NCI-H2196 (cell line): ENCODE data around the gene UBQLN1.
A peak's percentile ranks its signal among the peaks of the same experiment; 100 is the strongest.
"Not testable (repeated sequence)": the region's sequence is repeated elsewhere in the genome, so short reads cannot be mapped to it uniquely, and the experiment has no call there.

Experiments used
- DNase-seq: peaks from one replicate; lab custom pipeline; 2025; ENCODE audit not compliant: unreplicated experiment; lab: John Stamatoyannopoulos, UW

The UBQLN1 gene

DNA sequence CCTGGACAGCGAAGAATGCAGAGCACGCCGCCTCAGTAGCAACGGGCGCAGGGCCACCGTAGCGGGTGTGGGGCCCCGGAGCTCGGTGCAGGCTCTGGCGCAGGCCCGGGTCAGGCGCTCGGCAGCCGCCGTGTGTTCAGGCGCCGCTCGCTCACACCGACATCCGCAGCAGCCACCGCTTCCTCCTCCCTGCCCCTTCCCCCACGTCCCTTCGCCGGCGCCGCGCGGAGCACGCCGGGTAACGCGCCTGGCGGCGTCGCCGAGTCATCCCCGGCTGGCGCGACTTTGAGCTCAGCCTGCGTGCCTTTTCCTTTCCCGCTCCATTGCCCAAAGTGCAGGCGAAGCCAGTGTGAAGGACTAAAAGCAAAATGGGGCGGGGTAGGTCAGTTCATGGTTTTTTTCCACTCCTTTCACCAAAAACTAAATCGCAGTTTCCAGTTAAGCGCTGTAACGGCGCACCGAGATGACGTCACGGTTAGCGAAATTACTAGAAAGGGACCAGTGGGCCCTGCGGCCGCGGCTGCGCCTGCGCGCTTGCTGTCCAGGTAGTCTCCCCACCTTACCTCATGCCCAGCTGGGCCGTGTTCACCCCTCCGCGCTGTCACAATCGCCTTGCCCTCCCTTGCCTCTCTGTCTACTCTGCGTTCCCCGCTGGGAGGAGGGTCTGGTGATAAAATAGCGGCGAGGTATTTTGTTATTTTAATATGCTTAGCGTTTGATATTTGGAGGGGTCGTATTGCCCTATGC is at the start of gene UBQLN1:
Gene UBQLN1, minus strand, starts transcription at position 191 of the 747 bp plus-strand sequence. CDS start 279 bp downstream, outside the sequence.
- DNase-seq: peak; percentile 95

- no peak for DNase-seq
Measured at GRCh38 chr9:83754383-83754977, 46.7 kb upstream of the UBQLN1 start.

GRCh38 chr9:83749706-83750105 is 41.9 kb upstream of the UBQLN1 start:
- DNase-seq: no peak

DNA sequence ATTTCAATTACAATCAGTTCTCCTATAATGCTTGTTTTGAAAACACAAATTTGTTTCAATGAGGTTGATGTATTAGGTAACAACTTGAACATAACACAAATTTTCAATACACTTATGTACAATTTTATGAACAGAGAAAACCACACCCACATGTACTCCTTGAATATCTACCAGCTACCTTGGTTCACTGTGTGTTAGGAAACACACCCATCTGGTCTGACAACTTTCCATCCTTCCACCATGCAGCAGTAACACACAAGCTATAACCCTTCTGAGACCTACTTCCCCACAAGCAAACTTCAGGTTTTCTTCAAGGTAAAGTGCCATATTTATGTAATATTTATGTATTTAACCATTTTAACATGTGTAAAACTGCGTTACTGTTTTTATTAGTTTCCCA is 36.4 kb upstream of the UBQLN1 start:
- DNase-seq: no peak

DNA sequence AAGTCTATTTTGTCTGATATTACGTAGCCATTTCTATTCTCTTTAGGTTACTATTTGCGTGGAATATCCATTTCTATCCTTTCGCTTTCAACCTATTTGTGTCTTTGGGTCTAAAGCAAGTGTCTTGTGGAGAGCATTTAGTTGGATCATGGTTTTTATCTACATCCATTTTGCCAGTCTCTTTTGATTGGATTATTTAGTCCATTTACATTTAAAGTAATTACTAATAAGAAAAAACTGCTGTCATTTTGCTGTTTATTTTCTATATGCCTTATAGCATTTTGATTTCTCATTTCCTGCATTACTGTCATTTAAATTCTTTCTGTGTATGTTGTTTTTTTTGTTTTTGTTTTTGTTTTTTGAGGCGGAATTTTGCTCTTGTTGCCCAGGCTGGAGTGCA is 26.0 kb upstream of the UBQLN1 start:
- DNase-seq: no peak

DNA sequence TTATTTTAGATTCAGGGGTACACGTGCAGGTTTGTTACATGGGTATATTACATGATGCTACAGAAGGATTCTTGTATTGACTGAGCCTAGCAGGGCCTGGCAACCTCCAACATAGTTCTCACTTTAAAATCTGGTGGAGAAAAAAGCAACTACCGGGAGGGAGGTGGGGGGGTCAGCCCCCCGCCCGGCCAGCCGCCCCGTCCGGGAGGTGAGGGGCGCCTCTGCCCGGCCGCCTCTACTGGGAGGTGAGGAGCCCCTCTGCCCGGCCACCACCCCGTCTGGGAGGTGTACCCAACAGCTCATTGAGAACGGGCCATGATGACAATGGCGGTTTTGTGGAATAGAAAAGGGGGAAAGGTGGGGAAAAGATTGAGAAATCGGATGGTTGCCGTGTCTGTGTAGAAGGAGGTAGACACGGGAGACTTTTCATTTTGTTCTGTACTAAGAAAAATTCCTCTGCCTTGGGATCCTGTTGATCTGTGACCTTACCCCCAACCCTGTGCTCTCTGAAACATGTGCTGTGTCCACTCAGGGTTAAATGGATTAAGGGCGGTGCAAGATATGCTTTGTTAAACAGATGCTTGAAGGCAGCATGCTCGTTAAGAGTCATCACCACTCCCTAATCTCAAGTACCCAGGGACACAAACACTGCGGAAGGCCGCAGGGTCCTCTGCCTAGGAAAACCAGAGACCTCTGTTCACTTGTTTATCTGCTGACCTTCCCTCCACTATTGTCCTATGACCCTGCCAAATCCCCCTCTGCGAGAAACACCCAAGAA is 21.0 kb upstream of the UBQLN1 start:
- DNase-seq: not testable (repeated sequence)

DNA sequence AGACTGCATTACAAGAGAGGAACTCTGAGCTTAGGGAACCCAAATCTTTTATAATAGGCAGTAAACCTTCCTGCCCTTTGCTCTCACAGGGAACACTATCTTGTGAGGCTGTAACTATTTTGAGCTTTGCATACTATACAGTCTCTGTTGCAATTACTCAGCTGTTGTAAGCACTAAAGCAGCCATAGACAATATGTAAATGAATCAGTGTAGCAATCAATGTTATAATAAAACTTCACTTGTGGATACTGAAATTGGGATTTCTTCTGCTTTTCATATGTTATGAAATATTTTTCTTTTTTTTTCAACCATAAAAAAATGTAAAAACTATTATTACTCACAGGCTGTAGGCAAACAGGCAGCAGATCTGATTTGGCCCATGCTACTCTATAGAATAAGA is 16.7 kb upstream of the UBQLN1 start:
- DNase-seq: no peak

DNA sequence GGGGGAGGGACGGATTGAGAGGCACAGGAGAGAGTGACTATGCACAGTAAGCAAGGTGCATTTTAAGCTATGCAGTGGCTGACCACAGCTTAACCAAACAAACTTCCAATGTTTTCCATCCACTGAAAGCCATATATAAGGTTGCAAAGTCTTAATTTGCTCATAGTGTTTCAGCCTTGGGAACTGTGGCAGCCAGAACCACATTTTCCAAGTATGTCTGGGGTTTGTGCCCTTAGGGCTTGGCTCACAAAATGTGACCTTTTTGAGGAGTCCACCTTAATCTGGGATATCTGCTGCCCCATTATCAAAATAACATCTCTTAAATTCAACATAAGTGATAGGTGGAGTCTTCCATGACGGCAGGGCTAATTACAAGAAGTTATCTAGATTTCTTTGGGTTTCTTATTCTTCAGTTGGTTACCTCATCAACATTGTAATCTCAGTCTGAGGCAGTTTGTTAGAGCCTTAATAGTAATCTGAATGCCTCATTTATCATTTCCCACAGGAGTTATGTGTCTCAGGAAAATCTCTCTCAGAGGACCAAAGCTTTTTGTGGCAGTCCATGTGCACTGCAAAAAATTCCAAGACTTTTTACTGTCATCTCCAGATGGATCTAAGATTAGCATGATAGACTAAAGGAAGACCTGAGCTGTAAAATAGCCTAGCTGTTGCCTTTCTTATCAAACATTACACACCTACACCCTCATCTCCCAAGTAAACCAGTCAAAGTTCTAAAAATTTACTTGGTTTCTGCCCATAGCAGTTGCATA is 15.2 kb upstream of the UBQLN1 start:
- no peak for DNase-seq

DNA sequence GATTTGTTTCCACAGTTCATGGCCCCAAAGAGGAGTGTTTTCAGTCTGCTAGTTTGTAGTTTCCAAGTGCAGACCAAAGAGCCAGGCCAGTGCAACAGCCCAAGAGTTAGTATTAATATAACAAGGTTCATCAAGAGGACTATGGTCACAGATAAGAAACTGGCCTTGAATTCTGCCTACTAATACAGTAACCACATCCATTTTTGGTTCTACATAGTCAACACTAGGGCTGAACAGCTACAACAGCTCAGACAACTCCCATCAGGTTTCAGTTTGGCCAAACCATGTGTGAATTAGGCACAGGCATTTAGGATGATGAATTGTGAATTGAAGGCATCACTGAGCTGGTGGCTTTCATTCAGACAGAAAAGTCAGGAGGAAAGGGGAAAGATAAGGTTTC is 13.8 kb upstream of the UBQLN1 start:
- DNase-seq: no peak

DNA sequence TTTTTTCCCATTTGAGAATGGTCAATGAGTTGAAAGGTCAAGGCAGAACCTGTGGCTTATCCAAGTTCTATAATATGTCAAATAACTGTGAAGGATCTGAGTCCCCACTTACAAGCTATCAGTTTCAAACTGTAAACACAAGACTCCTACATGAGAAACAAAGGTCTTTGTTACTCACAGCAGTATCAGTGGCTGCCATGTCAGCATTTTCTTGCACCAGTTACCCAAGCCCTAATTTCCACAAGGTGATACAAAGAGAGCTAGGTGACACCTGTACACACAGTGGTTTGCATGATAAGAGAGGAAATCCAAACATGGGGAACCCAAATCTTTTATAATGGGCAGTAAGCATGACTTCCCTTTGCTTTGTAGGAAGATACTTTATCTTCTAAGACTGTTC is 8.0 kb upstream of the UBQLN1 start:
- no peak for DNase-seq

DNA sequence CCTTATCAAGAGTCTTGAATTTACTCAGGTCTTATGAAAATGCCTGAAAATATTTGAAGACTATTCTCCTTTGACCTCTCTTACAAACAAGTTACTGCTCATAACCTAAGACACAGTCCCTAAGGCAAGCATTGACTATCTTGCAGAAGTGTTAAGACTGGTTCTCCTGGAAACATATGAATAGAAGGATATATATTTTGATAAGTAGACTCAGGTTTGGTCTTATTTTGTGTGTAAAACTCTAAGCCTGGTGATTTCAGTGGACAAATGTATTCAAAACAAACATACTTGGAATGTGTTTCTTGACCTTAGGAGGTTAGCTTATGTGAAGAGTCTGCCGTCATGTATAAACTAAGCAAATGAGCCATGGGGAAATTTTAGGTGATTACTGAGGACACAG is 7.5 kb upstream of the UBQLN1 start:
- DNase-seq: no peak

- no peak for DNase-seq
Measured at GRCh38 chr9:83714329-83714728, 6.6 kb upstream of the UBQLN1 start.

DNA sequence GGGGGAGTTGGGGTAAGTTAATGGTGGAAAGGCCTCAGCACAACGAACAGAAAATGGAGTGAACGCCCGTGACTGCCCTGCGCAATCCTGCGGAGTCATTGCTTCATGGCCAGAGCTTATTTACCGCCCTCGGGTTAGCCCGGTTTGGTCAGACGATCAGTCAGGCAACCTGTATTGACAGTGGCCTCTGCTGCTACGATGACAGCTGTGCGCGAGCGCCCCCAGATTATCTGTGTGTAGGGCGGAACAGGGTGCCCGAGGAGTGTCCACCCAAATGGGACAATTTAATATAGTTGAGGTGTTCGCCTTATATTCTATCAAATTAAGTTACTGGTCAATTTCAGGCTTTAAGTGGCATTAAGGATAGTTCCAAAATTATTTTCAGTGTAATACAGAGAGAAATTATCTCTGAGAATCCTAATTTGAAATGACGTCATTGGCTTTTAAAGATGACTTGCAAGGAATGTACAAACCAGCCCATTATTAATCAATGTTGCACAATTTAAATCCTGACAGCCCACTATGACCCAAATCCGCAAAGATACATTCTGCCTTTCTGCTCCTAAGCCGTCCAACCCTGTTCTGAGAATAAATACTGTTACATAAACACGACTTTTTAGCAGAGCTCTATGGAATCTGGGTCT is 879 bp upstream of the UBQLN1 start:
- DNase-seq: peak; percentile 41

DNA sequence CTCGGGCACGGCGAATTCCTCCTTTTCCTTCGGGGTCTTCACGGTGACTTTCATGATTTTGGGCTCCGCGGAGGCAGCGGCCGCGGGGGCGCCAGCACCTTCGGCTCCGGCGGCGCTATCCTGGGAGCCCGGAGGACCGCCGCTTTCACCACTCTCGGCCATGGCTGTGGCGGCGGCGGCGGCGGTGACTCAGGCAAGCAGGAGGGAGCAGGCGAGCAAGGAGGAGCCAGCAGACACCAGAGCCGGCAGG is 315 bp downstream of the UBQLN1 start:
- no peak for DNase-seq

GRCh38 chr9:83706676-83707517 is 861 bp downstream of the UBQLN1 start:
- no peak for DNase-seq

DNA sequence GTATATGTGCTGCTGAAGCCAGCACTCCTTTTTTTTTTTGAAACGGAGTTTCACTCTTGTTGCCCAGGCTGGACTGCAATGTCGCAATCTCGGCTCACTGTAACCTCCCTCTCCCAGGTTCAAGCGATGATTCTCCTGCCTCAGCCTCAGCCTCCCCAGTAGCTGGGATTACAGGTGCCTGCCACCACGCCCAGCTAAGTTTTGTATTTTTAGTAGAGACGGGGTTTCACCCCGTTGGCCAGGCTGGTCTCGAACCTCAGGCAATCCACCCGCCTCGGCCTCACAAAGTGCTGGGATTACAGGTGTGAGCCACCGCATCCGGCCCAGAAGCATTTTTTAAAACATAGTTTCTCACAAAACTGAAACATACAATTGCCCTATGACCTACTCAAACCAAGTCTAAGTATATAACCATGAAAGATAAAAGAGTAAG is 2.5 kb downstream of the UBQLN1 start:
- not testable (repeated sequence) for DNase-seq

DNA sequence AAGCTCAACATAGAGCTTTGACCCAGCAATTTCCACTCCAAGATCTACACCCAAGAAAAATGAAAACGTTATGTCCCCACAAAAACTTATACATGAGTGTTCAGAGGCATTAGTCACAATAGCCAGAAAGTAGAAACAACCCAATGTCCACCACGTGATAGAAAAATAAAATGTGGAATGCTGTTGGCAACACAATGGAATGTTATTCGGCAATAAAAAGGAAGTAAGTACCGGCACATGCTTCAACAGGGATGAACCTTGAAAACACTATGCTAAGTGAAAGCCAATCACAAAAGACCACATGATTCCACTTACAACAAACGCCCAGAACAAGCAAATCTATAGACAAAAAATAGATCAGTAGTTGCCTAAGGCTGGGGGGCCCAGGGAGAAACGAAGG is 6.0 kb downstream of the UBQLN1 start:
- no peak for DNase-seq

DNA sequence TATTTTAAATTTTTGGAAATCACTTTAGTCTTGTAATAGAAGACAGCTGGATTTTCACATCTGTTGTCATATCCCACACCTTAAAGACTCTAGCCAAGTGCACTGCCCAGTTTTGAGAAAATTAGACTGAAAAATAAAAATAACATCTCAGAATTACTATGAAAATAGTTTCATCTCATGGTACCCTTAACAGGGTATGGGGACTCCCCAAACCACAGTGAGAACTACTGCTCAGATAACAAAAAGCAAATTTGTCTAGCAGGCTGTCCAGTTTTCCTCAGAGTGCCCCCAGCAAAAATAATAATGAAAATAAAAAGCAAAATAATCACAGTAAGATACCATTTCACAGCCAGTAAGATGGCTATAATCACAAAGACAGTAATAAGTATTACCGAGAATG is 6.5 kb downstream of the UBQLN1 start:
- DNase-seq: no peak

DNA sequence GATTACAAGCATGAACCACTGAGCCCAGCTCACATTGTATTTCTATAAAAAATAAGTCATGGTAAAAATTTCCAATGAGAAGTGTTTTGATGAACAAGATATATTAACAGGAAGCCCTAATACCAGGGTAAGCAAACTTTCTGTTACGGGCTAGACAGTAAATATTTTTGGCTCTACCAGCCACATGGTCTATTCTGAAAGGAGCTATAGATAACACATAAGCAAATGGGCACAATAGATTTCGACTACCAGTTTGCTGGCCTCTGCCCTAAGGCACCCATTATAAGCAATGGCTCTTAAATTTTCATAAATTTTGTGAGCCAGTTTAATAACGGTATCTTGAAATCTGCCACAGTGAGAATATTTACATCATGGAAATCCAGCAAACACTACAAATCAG is 8.1 kb downstream of the UBQLN1 start:
- DNase-seq: no peak

DNA sequence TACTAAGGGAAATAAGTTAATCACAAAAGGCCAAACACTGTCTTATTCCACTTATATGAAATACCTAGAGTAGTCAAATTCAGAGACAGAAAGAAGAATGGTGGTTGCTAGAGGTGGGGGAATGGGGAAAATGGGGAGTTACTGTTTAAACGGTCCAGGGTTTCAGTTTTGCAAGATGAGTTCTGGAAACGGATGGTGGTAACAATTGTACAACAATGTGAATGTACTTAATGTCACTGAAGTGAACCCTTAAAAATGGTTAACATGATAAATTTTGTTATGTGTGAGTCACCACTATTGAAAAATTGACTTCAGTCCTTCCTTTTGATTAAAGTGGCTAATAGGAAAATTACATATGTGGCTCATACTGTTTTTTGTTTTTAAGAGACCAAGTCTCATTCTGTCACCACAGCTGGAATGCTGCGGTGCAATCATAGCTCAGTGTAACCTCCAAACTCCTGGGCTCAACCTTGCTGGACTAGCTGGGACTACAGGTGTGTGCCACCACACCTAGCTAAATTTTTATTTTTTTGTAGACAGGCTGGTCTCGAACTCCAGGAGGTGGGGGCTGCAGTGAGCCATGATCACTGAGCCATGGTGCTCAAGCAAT is 8.7 kb downstream of the UBQLN1 start:
- DNase-seq: no peak
